ENCODE results near the gene BMPR1A.
"Not testable (repeated sequence)": the region's sequence is repeated elsewhere in the genome, so short reads cannot be mapped to it uniquely, and the experiment has no call there.

Gene BMPR1A

DNA sequence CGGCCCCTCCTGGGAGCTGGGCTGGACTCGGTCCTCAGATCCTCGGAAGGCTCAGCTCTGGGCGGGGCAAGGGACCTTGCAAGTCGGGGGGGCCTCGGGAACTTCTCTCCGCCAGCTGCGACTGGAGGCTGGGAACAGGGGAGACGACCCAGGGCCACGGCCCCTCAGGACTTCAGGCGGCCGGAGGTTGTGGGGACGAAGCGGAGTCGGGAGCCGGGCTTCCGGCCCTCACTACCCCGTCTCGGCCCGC is 214.5 kb downstream of the BMPR1A start:
- no peaks in the 10 kb centered on the region for H3K27me3 ChIP-seq (ENCODE audit: control insufficient read depth, insufficient read depth, low read length)
- peak overlapping the region; percentile 97 for H3K27ac ChIP-seq (ENCODE audit: low read depth, low read length)
- peaks cover 15% of the 10 kb centered on the region for H3K4me1 ChIP-seq (ENCODE audit: control insufficient read depth, insufficient read depth, low read length)
- no peaks in the 10 kb centered on the region for H3K36me3 ChIP-seq (ENCODE audit: control insufficient read depth, insufficient read depth, low read length)
- H3K9ac ChIP-seq (ENCODE audit: low read length): peak overlapping the region; percentile 84
- peak overlapping the region; percentile 76 for H3K4me3 ChIP-seq (ENCODE audit: low read length)

DNA sequence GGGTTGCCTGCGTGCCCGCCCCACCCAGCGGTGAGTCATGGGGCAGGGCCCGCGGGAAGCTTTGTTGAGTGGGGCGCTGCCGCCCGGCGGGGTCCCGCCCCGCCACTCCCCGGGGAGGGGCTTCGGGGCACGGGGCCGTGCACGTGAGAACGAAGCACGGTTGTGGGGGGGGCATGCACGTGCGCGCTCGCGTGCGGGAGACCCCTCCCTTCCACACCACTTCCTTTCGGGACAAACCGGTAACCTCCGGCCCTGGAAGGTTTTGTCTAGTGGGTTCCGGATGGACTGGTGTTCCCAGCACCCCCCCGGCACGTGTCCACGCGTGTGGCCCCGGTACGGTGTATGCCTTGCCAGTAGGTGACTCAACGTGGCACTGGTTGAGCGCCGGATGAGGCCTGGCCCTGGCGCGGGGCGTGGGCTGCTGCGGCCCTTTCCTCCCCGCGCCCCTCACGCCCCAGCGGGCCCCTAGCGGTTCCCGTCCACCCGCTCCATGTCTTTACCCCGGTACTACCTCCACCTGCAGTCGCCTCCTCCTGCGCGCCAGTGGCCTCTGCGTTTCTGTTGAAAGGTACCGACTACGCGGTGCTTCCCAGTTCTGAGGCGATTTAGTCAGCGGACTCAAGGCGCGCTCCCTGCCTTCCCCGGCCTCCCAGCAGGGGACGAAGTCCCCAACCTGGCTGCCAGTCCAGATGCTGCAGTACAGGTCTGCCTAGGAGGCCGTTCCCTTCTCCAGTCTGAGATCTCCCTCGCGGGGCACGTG is 215.0 kb downstream of the BMPR1A start:
- Histone ChIP-seq H3K27me3 (ENCODE audit: control insufficient read depth, insufficient read depth, low read length) (no peaks in the 10 kb centered on the region), H3K4me1 (ENCODE audit: control insufficient read depth, insufficient read depth, low read length) (peaks cover 15% of the 10 kb centered on the region), H3K9ac (ENCODE audit: low read length) (peak overlapping the region; percentile 4), H3K36me3 (ENCODE audit: control insufficient read depth, insufficient read depth, low read length) (no peaks in the 10 kb centered on the region), H3K27ac (ENCODE audit: low read depth, low read length) (peak overlapping the region; percentile 97), H3K4me3 (ENCODE audit: low read length) (peak overlapping the region; percentile 76)

DNA sequence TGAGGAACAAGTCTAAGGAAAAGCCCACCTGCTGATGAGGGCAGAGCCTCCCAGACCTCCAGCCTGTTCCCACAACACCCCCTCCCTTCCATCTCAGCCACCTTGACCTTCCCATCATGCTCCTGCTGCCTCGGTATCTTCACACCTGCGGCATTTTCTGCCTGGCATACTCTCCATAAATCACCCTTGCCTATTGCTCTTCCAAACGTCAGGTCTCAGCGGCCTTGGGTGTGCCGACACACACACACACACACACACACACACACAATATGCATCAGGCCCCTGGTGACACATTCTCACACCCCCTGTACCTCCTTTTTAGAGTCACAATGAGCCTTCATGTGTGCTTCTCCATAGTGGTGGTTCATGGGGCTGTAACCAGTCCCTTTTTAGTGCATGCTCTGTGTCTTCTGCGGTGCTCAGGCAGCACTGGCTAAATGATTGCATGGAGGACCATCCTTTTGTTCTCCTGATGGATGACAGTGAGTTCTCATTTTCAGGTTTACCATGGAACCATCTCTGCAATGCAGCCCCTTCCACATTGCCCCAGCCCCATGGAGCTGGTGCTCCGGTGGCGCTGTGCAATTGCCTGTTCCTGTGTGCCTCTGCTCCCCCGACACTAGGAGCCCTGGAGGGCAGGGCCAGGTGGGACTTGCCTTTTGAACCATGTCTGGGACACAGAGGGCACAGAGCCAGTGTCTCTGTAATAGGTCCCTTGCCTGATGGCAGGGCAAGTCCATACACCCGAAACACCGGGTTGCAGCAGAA is 216.4 kb downstream of the BMPR1A start:
- peaks cover 15% of the 10 kb centered on the region for H3K4me1 ChIP-seq (ENCODE audit: control insufficient read depth, insufficient read depth, low read length)
- H3K4me3 ChIP-seq (ENCODE audit: low read length): no peak overlapping the region
- no peaks in the 10 kb centered on the region for H3K27me3 ChIP-seq (ENCODE audit: control insufficient read depth, insufficient read depth, low read length)
- H3K36me3 ChIP-seq (ENCODE audit: control insufficient read depth, insufficient read depth, low read length): no peaks in the 10 kb centered on the region
- H3K9ac ChIP-seq (ENCODE audit: low read length): no peak overlapping the region
- H3K27ac ChIP-seq (ENCODE audit: low read depth, low read length): peak overlapping the region; percentile 97

DNA sequence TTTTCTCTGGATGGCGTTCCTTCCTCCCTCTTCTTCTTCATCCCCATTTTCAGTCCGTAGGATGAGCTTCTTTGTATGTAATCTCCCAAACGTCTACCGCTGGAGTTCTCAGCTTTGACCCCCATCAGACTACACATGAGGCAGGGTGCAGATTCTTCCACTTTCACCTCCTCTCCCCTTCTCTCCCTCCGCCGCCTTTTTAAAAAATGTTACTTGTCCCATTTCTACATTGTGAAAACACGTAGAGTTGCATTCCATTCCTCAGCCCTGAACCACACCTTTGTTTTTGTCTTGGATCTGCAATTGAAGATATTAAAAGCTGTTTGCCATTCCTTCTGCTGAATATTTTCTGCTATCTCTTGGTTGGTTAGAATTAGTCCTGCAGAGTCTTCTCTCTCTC is 218.1 kb downstream of the BMPR1A start:
- Histone ChIP-seq H3K36me3 (ENCODE audit: control insufficient read depth, insufficient read depth, low read length) (no peaks in the 10 kb centered on the region), H3K4me3 (ENCODE audit: low read length) (no peak overlapping the region), H3K27ac (ENCODE audit: low read depth, low read length) (no peak overlapping the region), H3K4me1 (ENCODE audit: control insufficient read depth, insufficient read depth, low read length) (peaks cover 5% of the 10 kb centered on the region), H3K9ac (ENCODE audit: low read length) (no peak overlapping the region), H3K27me3 (ENCODE audit: control insufficient read depth, insufficient read depth, low read length) (no peaks in the 10 kb centered on the region)

DNA sequence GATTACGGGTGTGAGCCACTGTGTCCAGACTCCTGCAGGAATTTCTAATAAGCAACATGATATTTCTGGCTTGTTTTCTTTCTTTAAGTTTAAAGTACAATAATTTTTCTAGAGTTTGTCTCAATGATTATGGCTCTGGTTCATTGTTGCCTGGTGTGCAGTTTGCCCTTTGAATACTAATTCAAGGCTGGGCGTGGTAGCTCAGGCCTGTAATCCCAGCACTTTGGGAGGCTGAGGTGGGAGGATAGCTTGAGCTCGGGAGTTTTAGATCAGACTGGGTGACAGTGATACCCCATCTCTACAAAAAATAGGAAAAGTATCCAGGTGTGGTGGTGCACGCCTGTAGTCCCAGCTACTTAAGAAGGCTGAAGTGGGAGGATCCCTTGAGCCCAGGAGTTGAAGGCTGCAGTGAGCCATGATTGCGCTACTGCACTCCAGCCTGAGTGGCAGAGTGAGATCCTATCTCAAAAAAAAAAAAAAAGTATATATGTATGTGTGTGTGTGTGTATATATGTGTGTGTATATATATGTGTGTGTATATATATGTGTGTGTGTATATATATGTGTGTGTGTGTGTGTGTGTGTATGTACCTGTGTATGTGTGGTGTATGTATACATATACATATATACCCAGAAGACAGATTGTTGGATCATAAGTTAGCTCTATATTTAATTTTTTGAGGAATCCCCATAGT is 220.1 kb downstream of the BMPR1A start:
- Histone ChIP-seq H3K9ac (ENCODE audit: low read length) (no peak overlapping the region), H3K4me1 (ENCODE audit: control insufficient read depth, insufficient read depth, low read length) (no peaks in the 10 kb centered on the region), H3K27ac (ENCODE audit: low read depth, low read length) (no peak overlapping the region), H3K27me3 (ENCODE audit: control insufficient read depth, insufficient read depth, low read length) (no peaks in the 10 kb centered on the region), H3K4me3 (ENCODE audit: low read length) (no peak overlapping the region), H3K36me3 (ENCODE audit: control insufficient read depth, insufficient read depth, low read length) (no peaks in the 10 kb centered on the region)

DNA sequence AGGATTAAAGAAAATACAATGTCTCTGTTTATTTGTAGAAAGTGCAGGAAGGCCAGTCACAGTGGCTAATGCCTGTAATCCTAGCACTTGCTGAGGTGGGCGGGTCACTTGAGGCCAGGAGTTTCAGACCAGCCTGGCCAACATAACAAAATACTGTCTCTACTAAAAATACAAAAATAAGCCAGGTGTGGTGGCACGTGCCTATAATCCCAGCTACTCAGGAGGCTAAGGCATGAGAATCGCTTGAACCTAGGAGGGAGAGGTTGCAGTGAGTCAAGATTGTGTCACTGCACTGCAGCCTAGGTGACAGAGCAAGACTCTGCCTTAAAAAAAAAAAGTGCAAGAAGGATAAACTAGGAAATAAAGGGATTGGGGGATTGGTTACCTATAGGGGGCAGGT is 222.0 kb downstream of the BMPR1A start:
- not testable (repeated sequence) for H3K27ac ChIP-seq (ENCODE audit: low read depth, low read length)

DNA sequence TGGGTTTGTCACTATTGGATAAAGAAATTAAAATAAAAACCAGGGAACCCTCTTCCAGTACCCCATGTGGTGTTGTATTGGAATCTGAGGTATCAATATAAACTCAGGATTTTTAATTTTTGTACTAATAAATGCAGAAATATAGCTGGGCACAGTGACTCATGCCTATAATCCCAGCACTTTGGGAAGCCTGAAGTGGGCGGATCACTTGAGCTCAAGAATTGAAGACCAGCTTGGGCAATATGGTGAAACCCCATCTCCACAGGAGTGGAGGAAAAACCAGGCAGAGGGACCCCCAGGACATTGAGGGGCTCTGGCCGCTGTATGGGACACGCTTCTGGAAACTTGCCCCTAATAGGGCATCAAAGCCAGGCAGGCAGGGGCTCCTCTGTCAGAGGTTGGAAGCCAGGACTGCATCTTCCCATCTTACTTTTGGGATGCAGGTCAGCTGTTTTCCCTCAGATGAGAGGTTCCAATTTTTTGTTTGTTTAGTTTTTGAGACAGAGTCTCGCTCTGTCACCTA is 222.9 kb downstream of the BMPR1A start:
- H3K27ac ChIP-seq (ENCODE audit: low read depth, low read length): peak overlapping the region; percentile 1
- H3K9ac ChIP-seq (ENCODE audit: low read length): no peak overlapping the region

More for the DNA sequence above, 222.0 kb downstream of the BMPR1A start:
- not testable (repeated sequence) for H3K4me1 ChIP-seq (ENCODE audit: control insufficient read depth, insufficient read depth, low read length); H3K36me3 ChIP-seq (ENCODE audit: control insufficient read depth, insufficient read depth, low read length); H3K4me3 ChIP-seq (ENCODE audit: low read length); H3K9ac ChIP-seq (ENCODE audit: low read length); H3K27me3 ChIP-seq (ENCODE audit: control insufficient read depth, insufficient read depth, low read length)

DNA sequence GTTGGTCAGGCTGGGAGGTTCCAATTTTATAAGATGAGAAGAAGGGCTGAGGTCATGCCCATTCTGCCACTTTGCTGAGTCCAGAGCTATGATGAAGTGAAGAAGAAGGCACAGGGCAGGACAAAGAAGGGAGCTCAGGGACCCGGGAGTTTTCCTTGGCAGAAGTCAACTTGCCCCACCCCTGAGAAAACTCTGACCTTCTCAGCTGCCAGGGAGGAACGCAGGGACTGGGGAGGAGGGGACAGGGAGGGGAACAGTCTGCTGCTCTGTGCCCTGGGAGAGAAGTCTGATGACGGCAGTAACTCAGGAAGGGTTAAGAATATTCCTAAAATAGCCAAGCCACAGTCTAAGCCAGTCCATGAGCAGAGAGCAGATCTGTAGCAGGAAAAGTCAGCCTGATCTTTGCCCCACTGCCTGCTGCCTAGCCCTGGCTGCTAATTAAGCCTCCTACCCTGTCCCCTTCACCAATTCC is 223.6 kb downstream of the BMPR1A start:
- Histone ChIP-seq H3K27ac (ENCODE audit: low read depth, low read length) (peak overlapping the region; percentile 41), H3K4me3 (ENCODE audit: low read length) (no peak overlapping the region), H3K4me1 (ENCODE audit: control insufficient read depth, insufficient read depth, low read length) (no peaks in the 10 kb centered on the region), H3K27me3 (ENCODE audit: control insufficient read depth, insufficient read depth, low read length) (no peaks in the 10 kb centered on the region), H3K36me3 (ENCODE audit: control insufficient read depth, insufficient read depth, low read length) (no peaks in the 10 kb centered on the region), H3K9ac (ENCODE audit: low read length) (no peak overlapping the region)

More for the DNA sequence above, 222.9 kb downstream of the BMPR1A start:
- Histone ChIP-seq H3K4me1 (ENCODE audit: control insufficient read depth, insufficient read depth, low read length) (no peaks in the 10 kb centered on the region), H3K27me3 (ENCODE audit: control insufficient read depth, insufficient read depth, low read length) (no peaks in the 10 kb centered on the region), H3K4me3 (ENCODE audit: low read length) (no peak overlapping the region), H3K36me3 (ENCODE audit: control insufficient read depth, insufficient read depth, low read length) (no peaks in the 10 kb centered on the region)

DNA sequence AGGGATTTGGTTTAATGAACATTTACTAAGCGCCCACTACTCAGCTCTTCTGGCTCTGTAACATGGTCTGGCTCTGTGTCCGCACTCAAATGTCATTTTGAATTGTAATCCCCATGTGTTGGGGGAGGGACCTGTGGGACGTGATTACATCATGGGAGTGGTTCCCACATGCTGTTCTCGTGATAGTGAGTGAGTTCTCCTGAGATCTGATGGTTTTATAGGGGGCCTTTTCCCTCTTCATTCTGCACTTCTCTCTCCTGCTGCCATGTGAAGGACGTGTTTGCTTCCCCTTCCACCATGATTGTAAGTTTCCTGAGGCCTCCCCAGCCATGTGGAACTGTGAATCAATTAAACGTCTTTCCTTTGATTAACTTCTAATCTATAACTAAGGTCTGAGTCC is 224.6 kb downstream of the BMPR1A start:
- H3K4me1 ChIP-seq (ENCODE audit: control insufficient read depth, insufficient read depth, low read length); H3K4me3 ChIP-seq (ENCODE audit: low read length); H3K27me3 ChIP-seq (ENCODE audit: control insufficient read depth, insufficient read depth, low read length); H3K36me3 ChIP-seq (ENCODE audit: control insufficient read depth, insufficient read depth, low read length); H3K27ac ChIP-seq (ENCODE audit: low read depth, low read length); H3K9ac ChIP-seq (ENCODE audit: low read length): not testable (repeated sequence)

DNA sequence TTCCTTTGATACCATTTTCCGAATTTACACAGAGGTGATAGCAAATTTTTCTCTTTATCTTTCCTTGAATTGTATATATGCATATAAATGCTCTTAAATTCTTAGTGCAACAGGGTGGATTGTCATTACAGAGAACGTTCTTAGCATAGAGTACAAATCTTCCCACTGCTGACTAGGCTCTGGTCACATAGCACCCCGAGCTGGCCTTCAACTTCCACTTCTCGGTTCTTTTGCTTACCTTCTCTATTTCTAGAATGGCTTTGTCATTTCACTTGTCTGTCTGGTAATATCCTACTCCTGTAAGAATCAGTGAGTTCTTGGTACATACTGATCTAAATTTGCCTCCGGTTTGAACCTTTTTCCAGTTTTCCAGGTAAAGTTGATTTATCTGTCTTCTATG is 225.3 kb downstream of the BMPR1A start:
- Histone ChIP-seq H3K27ac (ENCODE audit: low read depth, low read length) (no peak overlapping the region), H3K9ac (ENCODE audit: low read length) (no peak overlapping the region), H3K4me3 (ENCODE audit: low read length) (no peak overlapping the region), H3K27me3 (ENCODE audit: control insufficient read depth, insufficient read depth, low read length) (no peaks in the 10 kb centered on the region), H3K36me3 (ENCODE audit: control insufficient read depth, insufficient read depth, low read length) (no peaks in the 10 kb centered on the region), H3K4me1 (ENCODE audit: control insufficient read depth, insufficient read depth, low read length) (no peaks in the 10 kb centered on the region)

Measured in rectal smooth muscle tissue (tissue), 1 donor.